ENCODE measurements around the gene DNAH2. TPM values are rescaled to one million over a fixed set of nuclear protein-coding genes. Genes with fewer than 3 reads are reported as not detected.

DNAH2 gene
- total and polyA plus RNA-seq, 2 of the 13 experiments (the other 11 are each of a cell fraction or from before 2014, with no cell fraction given): not detected

- 0 out of 2 replicates have a peak, but pooled peaks have one; percentile 57 for TF ChIP-seq MYC (CRISPR knock-in tag; IDR thresholded peaks at IDR 0.05; ENCODE audit: borderline replicate concordance)
- no peak for TF ChIP-seq E2F2 (CRISPR knock-in tag; IDR thresholded peaks at IDR 0.05; ENCODE audit: borderline replicate concordance)
- no peak for TF ChIP-seq ZBTB21 (CRISPR knock-in tag; IDR thresholded peaks at IDR 0.05)
- TF ChIP-seq ZBTB44 (CRISPR knock-in tag; IDR thresholded peaks at IDR 0.05): no peak
- no peak; the same call in none of the 2 replicates for TF ChIP-seq ZBTB2 (CRISPR knock-in tag; IDR thresholded peaks at IDR 0.05; ENCODE audit: low read depth)
- TF ChIP-seq NR2F1 (CRISPR knock-in tag; IDR thresholded peaks at IDR 0.05): no peak
- TF ChIP-seq TBL1XR1 (IDR thresholded peaks at IDR 0.05; ENCODE audit: borderline replicate concordance, low read length, partially characterized antibody): peak; percentile 26
- no peak for TF ChIP-seq ZMYM3 (CRISPR knock-in tag; IDR thresholded peaks at IDR 0.05)
- no peak for TF ChIP-seq SRF (IDR thresholded peaks at IDR 0.05; ENCODE audit: low read depth, low read length)
- no peak for TF ChIP-seq ZBTB1 (CRISPR knock-in tag; IDR thresholded peaks at IDR 0.05; ENCODE audit: borderline replicate concordance)
- TF ChIP-seq ZBTB49 (CRISPR knock-in tag; IDR thresholded peaks at IDR 0.05; ENCODE audit: borderline replicate concordance): no peak
- no peak for TF ChIP-seq GTF3A (CRISPR knock-in tag; conservative IDR thresholded peaks at IDR 0.05)
- no peak for TF ChIP-seq KDM5B (CRISPR knock-in tag; IDR thresholded peaks at IDR 0.05; ENCODE audit: borderline replicate concordance)
- TF ChIP-seq ZNF746 (CRISPR knock-in tag; IDR thresholded peaks at IDR 0.05): peak; percentile 83
- no peak for TF ChIP-seq TFDP2 (CRISPR knock-in tag; IDR thresholded peaks at IDR 0.05)
- TF ChIP-seq ZNF550 (CRISPR knock-in tag; IDR thresholded peaks at IDR 0.05; ENCODE audit: borderline replicate concordance): no peak
- TF ChIP-seq MZF1 (CRISPR knock-in tag; IDR thresholded peaks at IDR 0.05; ENCODE audit: borderline replicate concordance): no peak
- no peak for TF ChIP-seq GRHL1 (CRISPR knock-in tag; conservative IDR thresholded peaks at IDR 0.05)
- TF ChIP-seq ASH2L (IDR thresholded peaks at IDR 0.05; ENCODE audit: insufficient read length, low read depth, low read length): peak; percentile 77
- no peak for TF ChIP-seq HMG20B (CRISPR knock-in tag; conservative IDR thresholded peaks at IDR 0.05)
These were observed 124.4 kb downstream of the DNAH2 start (continued) for GRCh38 chr17:7841915-7842379.
